Ovary (tissue), 3 donors: Measurements from ENCODE around the gene FGD5.

Experiments used
- POLR2A ChIP-seq: fragments of 450-650 bp; IDR thresholded peaks from one replicate; pipeline ENCODE4 v1.6.1; 2017; ENCODE audit warnings: antibody characterized with exemption, mild to moderate bottlenecking, moderate library complexity
- TF ChIP-seq, protein P1 (sequence below), 3 donors: fragments of 450-650 bp in 2 of 3; fragments of 200-600 bp in 1 of 3; IDR thresholded peaks; one replicate each; pipeline versions ENCODE4 v1.5.1 to v1.8.0; 2016 to 2022; ENCODE audit warnings: antibody characterized with exemption in 3 of 3, mild to moderate bottlenecking in 1 of 3
- donor health status: DM: no; HTN: no; CAD: no.

GRCh38 chr3:14976317-14976716 lies 157.6 kb downstream of the FGD5 start:
- TF ChIP-seq, protein P1, sequence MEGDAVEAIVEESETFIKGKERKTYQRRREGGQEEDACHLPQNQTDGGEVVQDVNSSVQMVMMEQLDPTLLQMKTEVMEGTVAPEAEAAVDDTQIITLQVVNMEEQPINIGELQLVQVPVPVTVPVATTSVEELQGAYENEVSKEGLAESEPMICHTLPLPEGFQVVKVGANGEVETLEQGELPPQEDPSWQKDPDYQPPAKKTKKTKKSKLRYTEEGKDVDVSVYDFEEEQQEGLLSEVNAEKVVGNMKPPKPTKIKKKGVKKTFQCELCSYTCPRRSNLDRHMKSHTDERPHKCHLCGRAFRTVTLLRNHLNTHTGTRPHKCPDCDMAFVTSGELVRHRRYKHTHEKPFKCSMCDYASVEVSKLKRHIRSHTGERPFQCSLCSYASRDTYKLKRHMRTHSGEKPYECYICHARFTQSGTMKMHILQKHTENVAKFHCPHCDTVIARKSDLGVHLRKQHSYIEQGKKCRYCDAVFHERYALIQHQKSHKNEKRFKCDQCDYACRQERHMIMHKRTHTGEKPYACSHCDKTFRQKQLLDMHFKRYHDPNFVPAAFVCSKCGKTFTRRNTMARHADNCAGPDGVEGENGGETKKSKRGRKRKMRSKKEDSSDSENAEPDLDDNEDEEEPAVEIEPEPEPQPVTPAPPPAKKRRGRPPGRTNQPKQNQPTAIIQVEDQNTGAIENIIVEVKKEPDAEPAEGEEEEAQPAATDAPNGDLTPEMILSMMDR (IDR thresholded peaks at IDR 0.05) = no peak
- TF ChIP-seq POLR2A = no peak
